H4 (cell line): Measurements from ENCODE around the gene TMEM259. TPM values are rescaled to one million over a fixed set of nuclear protein-coding genes. Genes with fewer than 3 reads are reported as not detected.

ENCODE experiments used
- DNase-seq: peaks from one replicate; pipeline ENCODE4 v3.0.0-alpha.2; 2015; ENCODE audit warnings: low spot score
- total RNA-seq: library from RNA; depleted of rRNA; stranded (reverse); fragments of >200 nt; shearing (Covaris generic); gene quantifications from 2 replicates; pipeline ENCODE4 v1.2.3, GENCODE V29; 2014

Gene TMEM259
- total RNA-seq, 1 experiment from 2014 or later = 57.0 TPM

- no peak for DNase-seq
Measured at GRCh38 chr19:1055886-1056620, 35.1 kb upstream of the TMEM259 start.

- DNase-seq = no peak
Measured at GRCh38 chr19:1055028-1055425, 34.1 kb upstream of the TMEM259 start.

GRCh38 chr19:1054102-1055027, 33.4 kb upstream of the TMEM259 start:
- no peak for DNase-seq

GRCh38 chr19:1053176-1054101, 32.5 kb upstream of the TMEM259 start:
- DNase-seq = no peak

GRCh38 chr19:1052349-1052975, 31.5 kb upstream of the TMEM259 start:
- DNase-seq = no peak

GRCh38 chr19:1051791-1052190, 30.9 kb upstream of the TMEM259 start:
- no peak for DNase-seq

- DNase-seq = no peak
Measured at GRCh38 chr19:1050989-1051788, 30.3 kb upstream of the TMEM259 start.

GRCh38 chr19:1049800-1050199, 28.9 kb upstream of the TMEM259 start:
- no peak for DNase-seq

GRCh38 chr19:1049106-1049505, 28.2 kb upstream of the TMEM259 start:
- DNase-seq = no peak

GRCh38 chr19:1047696-1048147, 26.8 kb upstream of the TMEM259 start:
- no peak for DNase-seq

GRCh38 chr19:1046836-1047695, 26.1 kb upstream of the TMEM259 start:
- DNase-seq = no peak

GRCh38 chr19:1046117-1046626, 25.2 kb upstream of the TMEM259 start:
- no peak for DNase-seq

- no peak for DNase-seq
Measured at GRCh38 chr19:1045247-1045603, 24.3 kb upstream of the TMEM259 start.

- no peak for DNase-seq
Measured at GRCh38 chr19:1042689-1043511, 22.0 kb upstream of the TMEM259 start.

GRCh38 chr19:1041835-1042685, 21.1 kb upstream of the TMEM259 start:
- no peak for DNase-seq

GRCh38 chr19:1041272-1041834, 20.4 kb upstream of the TMEM259 start:
- no peak for DNase-seq
